ENCODE data around the gene RPS3.

GRCh38 chr11:75389925-75390324, 9.4 kb upstream of the RPS3 start:
- TF ChIP-seq CTCF (IDR thresholded peaks at IDR 0.05) (no peak), POLR2A (IDR thresholded peaks at IDR 0.05) (no peak)
